HFF-Myc (cell line): ENCODE data around the gene COP1.

Experiments used
- DNase-seq: peaks from one replicate; pipeline ENCODE4 v3.0.0-alpha.2; 2011; ENCODE audit warnings: low read depth; ENCODE audit errors: extremely low read depth
- H3K4me3 ChIP-seq: replicated peaks from 2 replicates; pipeline ENCODE4 v1.5.1; 2011; ENCODE audit warnings: low read depth, mild to moderate bottlenecking, control low read depth, low read length
- CTCF ChIP-seq: IDR thresholded peaks from 2 replicates; pipeline ENCODE4 v1.5.1; 2012; ENCODE audit warnings: mild to moderate bottlenecking, low read depth, low read length, control low read depth; ENCODE audit errors: missing control alignments

The COP1 gene

GRCh38 chr1:175963740-175964139, 243.3 kb downstream of the COP1 start:
- no peak for DNase-seq
- no peak overlapping the region for H3K4me3 ChIP-seq
- no peak for TF ChIP-seq CTCF

GRCh38 chr1:175960169-175960568, 246.9 kb downstream of the COP1 start:
- no peak overlapping the region for H3K4me3 ChIP-seq
- TF ChIP-seq CTCF: no peak
- no peak for DNase-seq

- TF ChIP-seq CTCF: no peak
- H3K4me3 ChIP-seq: no peak overlapping the region
- DNase-seq: no peak
These were observed 255.5 kb downstream of the COP1 start for GRCh38 chr1:175951627-175952026.

GRCh38 chr1:175947771-175948170, 259.3 kb downstream of the COP1 start:
- no peak for TF ChIP-seq CTCF
- no peak for DNase-seq
- no peak overlapping the region for H3K4me3 ChIP-seq

GRCh38 chr1:175944591-175944990, 262.5 kb downstream of the COP1 start:
- H3K4me3 ChIP-seq: no peak overlapping the region
- no peak for TF ChIP-seq CTCF
- no peak for DNase-seq

- no peak for TF ChIP-seq CTCF
- H3K4me3 ChIP-seq: no peak overlapping the region
- no peak for DNase-seq
These were observed 265.9 kb downstream of the COP1 start for GRCh38 chr1:175941164-175941563.

GRCh38 chr1:175936736-175937135, 270.4 kb downstream of the COP1 start:
- no peak for DNase-seq
- TF ChIP-seq CTCF: no peak
- no peak overlapping the region for H3K4me3 ChIP-seq
